Islet of Langerhans (tissue), 1 donor: Measurements from ENCODE around the gene TMCC2.
"Not testable (repeated sequence)": the region's sequence is repeated elsewhere in the genome, so short reads cannot be mapped to it uniquely, and the experiment has no call there.

Source experiments
- FAIRE-seq: peaks from one replicate; lab custom pipeline; 2011; peaks lifted over from hg19 to GRCh38; lab: Jason Lieb, UNC

Gene TMCC2

DNA sequence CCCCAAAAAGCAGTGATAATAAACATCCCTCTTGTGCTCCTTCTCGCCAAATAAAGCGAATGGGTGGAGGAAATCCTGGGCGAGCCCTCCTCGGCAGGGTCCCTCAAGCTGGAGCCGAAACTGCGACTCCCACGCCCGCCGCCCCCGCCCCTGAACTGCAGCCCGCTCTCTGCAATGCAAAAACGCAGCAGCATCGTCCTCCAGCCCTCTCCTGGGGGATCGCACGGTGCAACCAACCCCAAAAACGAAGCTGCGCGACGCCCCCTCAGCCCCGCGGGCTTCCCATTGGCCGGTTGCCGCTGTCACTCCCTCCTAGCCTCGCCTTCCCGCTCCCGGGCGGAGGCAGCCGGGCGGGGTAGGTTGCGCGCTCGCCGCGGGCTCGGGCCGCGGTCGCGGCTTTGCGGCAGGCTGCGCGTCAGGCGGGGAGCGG is at the start of gene TMCC2:
Gene TMCC2, plus strand, starts transcription at position 363 of the 430 bp plus-strand sequence. CDS start 619 bp downstream, outside the sequence.
- FAIRE-seq = no peak

DNA sequence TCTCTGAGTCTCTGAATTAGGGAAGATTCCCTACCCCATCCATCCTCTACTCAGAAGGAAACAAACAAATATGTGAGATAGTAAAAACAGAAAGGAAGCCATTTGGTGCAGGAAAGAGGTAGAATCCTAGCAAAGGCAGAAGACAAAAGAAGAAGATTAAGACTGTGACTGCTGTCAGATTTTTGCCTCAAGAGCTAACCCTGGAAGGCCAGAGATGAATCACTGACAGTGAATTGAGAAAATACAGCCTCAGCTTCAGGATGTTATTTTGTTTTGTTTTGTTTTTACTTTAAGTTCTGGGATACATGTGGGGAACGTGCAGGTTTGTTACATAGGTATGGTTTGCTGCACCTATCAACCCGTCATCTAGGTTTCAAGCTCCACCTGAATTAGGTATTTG is 47.9 kb upstream of the TMCC2 start:
- FAIRE-seq = no peak

DNA sequence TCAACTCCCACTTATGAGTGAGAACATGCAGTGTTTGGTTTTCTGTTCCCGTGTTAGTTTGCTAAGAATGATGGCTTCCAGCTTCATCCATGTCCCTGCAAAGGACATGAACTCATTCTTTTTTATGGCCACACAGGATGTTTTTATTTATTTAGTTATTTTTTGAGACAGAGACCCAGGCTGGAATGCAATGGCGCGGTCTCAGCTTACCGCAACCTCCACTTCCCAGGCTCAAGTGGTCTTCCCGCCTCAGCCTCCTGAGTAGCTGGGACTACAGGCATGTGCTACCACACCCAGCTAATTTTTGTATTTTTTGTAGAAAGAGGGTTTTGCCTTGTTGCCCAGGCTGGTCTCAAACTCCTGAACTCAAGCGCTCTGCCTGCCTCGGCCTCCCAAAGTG is 47.4 kb upstream of the TMCC2 start:
- FAIRE-seq = not testable (repeated sequence)

DNA sequence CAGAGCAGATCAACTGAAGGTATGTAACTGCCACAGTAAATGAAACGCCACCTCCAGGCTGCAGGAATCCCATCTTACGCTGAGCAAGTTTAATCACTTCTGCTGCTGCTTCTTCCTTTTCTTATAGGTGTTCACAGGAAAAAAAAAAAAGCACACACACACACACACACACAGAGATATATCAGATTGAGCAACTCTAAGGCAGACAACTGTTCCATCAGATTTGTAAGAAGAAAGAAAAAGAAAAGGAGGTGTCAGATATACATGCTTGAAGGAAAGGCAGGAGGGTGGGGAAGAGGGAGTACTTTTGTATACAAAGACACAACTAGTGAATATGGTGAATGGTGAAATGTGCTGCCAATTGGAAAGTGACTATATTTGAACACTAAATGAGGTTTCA is 44.8 kb upstream of the TMCC2 start:
- FAIRE-seq = no peak

DNA sequence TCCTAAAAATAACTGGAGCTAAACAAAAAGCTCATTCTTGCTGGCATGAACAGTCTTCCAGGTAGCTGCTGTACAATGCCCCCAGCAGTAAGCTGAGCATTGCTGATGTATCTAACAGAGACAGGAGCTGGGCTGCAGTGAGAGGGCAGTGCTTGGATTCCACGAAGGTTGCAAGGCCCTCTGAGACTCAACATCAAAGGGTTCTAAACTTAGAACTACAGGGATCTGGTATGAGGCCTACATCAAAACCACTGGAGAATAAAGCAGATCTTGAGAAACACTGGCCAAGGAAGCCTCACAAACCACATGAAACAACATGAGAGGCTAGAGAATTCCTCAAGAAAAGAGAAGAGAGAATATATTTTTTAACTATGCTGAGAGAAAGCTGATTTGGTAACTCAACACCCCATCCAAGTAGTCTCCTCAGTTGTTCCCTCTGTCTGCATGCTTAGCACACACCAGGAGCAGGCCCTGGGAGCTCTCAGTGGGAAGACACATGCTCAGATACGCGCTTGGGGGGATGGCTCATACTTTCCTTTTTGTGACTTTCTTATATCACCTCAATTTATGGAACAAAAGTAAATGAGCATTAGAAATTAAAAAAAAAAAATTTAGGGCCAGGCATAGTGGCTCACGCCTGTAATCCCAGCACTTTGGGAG is 43.9 kb upstream of the TMCC2 start:
- FAIRE-seq = no peak

- no peak for FAIRE-seq
These were observed 41.6 kb upstream of the TMCC2 start for GRCh38 chr1:205186191-205186590.

- no peak for FAIRE-seq
These were observed 40.3 kb upstream of the TMCC2 start for GRCh38 chr1:205187420-205187819.

DNA sequence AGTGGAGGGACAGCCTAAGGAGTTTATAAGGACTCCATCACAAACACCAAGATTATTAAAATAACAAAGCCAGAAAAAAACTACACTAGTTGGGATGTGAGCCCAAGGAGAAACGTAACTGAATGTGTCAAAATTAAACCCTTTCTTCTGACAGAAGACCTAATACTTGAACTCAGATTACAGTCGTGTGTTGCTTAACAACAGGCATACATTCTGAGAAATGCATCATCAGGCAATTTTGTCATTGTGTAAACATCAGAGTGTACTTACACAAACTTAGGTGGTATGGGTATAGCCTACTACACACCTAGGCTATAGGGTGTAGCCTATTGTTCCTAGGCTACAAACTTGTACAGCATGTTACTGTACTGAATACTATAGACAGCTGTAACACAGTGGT is 39.6 kb upstream of the TMCC2 start:
- FAIRE-seq = no peak

- FAIRE-seq = no peak
These were observed 39.1 kb upstream of the TMCC2 start for GRCh38 chr1:205188596-205188995.

GRCh38 chr1:205189131-205189530 is 38.6 kb upstream of the TMCC2 start:
- FAIRE-seq = no peak

- no peak for FAIRE-seq
These were observed 36.7 kb upstream of the TMCC2 start for GRCh38 chr1:205190845-205191577.

- FAIRE-seq = no peak
These were observed 36.1 kb upstream of the TMCC2 start for GRCh38 chr1:205191622-205192021.

DNA sequence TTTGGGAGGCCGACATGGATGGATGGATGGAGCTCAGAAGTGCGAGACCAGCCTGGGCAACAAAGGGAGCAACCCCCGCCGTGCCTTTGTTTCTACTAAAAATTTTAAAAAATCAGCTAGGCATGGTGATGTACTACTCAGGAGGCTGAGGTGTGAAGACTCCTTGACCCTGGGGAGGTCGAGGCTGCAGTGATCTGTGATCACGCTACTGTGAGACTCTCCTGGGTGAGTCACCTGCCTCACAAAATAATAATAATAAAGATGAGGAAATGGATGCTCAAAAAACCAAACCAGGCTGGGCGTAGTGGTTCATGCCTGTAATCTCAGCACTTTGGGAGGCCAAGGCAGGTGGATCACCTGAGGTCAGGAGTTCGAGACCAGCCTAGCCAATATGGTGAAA is 35.5 kb upstream of the TMCC2 start:
- no peak for FAIRE-seq

GRCh38 chr1:205199090-205199930 is 28.4 kb upstream of the TMCC2 start:
- no peak for FAIRE-seq

DNA sequence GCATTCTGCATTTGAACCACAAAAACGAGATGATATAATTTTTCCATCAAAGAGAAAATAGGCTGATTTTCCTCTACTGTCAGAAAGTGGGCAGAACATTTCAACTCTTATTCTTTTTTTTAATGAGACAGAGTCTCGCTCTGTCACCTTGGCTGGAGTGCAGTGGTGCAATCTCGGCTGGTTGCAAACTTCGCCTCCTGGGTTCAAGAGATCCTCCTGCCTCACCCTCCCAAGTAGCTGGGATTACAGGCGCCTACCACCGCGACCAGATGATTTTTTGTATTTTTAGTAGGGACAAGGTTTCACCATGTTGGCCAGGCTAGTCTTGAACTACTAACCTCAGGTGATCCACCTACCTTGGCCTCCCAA is 27.8 kb upstream of the TMCC2 start:
- FAIRE-seq = no peak

- no peak for FAIRE-seq
These were observed 23.2 kb upstream of the TMCC2 start for GRCh38 chr1:205204552-205204951.

- FAIRE-seq = no peak
These were observed 22.7 kb upstream of the TMCC2 start for GRCh38 chr1:205205055-205205454.

DNA sequence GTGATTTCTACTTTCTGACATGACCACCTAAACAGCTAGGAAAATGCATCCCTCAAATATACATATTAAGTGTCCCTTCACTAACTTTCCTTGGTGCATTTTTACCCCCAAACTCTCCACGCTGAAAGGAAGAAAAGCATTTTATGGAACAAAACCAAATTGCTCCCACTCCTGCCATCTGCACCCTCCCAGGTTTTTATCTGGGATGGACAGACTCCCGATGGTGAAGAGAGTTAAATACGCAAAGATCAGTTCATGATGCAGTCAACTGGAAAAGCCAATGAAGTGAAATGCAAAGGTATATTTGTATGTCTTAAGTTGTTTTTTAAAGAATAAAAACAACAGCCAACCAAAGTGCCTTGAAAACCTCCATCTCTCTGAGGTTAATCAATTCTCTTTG is 18.9 kb upstream of the TMCC2 start:
- FAIRE-seq = no peak

DNA sequence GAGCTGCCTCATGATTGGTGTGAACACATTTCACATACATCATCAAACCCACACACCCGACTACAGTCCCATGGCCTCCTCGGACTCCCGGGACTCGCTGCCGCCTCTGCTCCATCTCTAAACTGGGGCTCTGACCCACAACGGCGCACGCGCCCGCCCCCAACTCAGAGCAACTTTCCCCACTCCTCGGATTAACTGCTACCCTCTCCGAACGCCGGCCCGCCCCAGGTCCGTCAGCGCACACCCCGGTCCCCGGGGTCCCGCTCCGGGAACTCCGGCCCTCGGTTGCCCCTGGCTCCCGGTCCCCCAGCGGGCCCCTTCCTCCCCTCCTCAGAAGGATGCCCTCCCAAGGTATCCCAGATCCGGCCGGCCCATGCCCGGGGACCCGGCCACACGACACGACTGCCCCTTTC is 17.0 kb upstream of the TMCC2 start:
- no peak for FAIRE-seq

- FAIRE-seq = no peak
These were observed 16.4 kb upstream of the TMCC2 start, which contains the start of gene DSTYK for GRCh38 chr1:205211169-205211838. Gene DSTYK, minus strand, starts transcription at chr1:205211702. Its CDS starts 167 bp downstream, at chr1:205211535.

DNA sequence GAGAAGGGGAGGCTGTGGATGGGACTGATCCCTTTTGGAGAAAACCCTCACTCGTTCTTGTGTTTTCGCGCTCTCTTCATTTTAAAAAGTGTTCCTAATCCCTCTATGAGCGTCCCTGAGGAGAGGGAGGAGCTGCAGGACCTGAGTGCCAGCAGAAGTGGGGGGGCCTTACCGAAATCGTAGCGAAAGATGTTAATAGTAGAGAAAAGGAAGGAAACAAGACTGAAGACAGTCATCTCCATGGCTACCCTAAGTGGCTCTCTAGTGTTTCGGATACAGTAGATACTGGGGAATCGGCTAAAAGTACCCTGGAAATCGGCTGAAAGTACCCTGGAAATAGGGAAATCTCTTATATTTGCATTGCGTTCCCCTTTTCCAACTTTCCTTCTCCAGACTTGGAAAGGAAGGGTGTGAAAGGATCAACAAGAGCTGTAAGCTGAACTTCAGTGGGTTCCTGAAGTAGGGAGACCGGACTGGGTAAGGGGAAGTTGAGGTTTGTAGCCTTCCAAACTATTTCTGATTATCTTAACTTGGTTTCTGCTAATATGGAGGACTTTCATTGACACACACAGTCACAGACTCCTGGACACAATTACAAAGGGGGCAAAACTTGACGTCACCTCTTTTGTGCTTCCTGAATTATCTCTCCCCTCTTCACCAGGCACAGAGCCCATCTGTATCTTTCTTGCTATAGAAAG is 15.8 kb upstream of the TMCC2 start:
- no peak for FAIRE-seq

- FAIRE-seq = no peak
These were observed 13.0 kb upstream of the TMCC2 start for GRCh38 chr1:205214756-205215155.
